GM19372 (cell line): Measurements from ENCODE around the gene MCHR2.

Experiments
- ATAC-seq: cut with Tn5 transposase; IDR thresholded peaks from one replicate; pipeline ENCODE4 v1.9.1; 2021; ENCODE audit warnings: mild to moderate bottlenecking, low read depth, moderate library complexity; ENCODE audit not compliant: unreplicated experiment

MCHR2 gene

GRCh38 chr6:99912657-99913056 lies 81.4 kb downstream of the MCHR2 start:
- no peak for ATAC-seq

- ATAC-seq = peak; percentile 98
Observed at GRCh38 chr6:99905209-99906106, 88.6 kb downstream of the MCHR2 start.

GRCh38 chr6:99901596-99902384 lies 92.2 kb downstream of the MCHR2 start:
- ATAC-seq = no peak

- no peak for ATAC-seq
Observed at GRCh38 chr6:99894815-99895214, 99.2 kb downstream of the MCHR2 start.

GRCh38 chr6:99887066-99887465 lies 107.0 kb downstream of the MCHR2 start:
- ATAC-seq = no peak

GRCh38 chr6:99885051-99885450 lies 109.0 kb downstream of the MCHR2 start:
- no peak for ATAC-seq

GRCh38 chr6:99882128-99882702 lies 111.8 kb downstream of the MCHR2 start:
- no peak for ATAC-seq

GRCh38 chr6:99879431-99879830 lies 114.6 kb downstream of the MCHR2 start:
- no peak for ATAC-seq

- ATAC-seq = no peak
Observed at GRCh38 chr6:99875068-99875467, 119.0 kb downstream of the MCHR2 start.

GRCh38 chr6:99873084-99873483 lies 120.9 kb downstream of the MCHR2 start:
- no peak for ATAC-seq

GRCh38 chr6:99871641-99872040 lies 122.4 kb downstream of the MCHR2 start:
- ATAC-seq = no peak
